DOHH2 (cell line): ENCODE measurements around the gene KCNAB1.
"Not testable (repeated sequence)": the region's sequence is repeated elsewhere in the genome, so short reads cannot be mapped to it uniquely, and the experiment has no call there.

Experiments
- EZH2phosphoT487 ChIP-seq: fragments of 200-600 bp; sonication (generic); IDR thresholded peaks from 2 replicates; pipeline ENCODE4 v1.6.1; 2017; ENCODE audit warnings: borderline replicate concordance, mild to moderate bottlenecking, antibody characterized with exemption, low read length, moderate library complexity, mixed read lengths
- TF ChIP-seq, protein P1 (sequence below): fragments of 200-600 bp; sonication (generic); IDR thresholded peaks from one replicate; pipeline ENCODE4 v1.5.1; 2014; ENCODE audit warnings: antibody characterized with exemption, mild to moderate bottlenecking, low read depth, low read length; ENCODE audit not compliant: poor library complexity, severe bottlenecking

GRCh38 chr3:156099348-156099747 is 21.0 kb upstream of the KCNAB1 start:
- TF ChIP-seq, protein P1, sequence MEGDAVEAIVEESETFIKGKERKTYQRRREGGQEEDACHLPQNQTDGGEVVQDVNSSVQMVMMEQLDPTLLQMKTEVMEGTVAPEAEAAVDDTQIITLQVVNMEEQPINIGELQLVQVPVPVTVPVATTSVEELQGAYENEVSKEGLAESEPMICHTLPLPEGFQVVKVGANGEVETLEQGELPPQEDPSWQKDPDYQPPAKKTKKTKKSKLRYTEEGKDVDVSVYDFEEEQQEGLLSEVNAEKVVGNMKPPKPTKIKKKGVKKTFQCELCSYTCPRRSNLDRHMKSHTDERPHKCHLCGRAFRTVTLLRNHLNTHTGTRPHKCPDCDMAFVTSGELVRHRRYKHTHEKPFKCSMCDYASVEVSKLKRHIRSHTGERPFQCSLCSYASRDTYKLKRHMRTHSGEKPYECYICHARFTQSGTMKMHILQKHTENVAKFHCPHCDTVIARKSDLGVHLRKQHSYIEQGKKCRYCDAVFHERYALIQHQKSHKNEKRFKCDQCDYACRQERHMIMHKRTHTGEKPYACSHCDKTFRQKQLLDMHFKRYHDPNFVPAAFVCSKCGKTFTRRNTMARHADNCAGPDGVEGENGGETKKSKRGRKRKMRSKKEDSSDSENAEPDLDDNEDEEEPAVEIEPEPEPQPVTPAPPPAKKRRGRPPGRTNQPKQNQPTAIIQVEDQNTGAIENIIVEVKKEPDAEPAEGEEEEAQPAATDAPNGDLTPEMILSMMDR, result not testable (repeated sequence)
- TF ChIP-seq EZH2phosphoT487, result not testable (repeated sequence)
